Fibroblast of lung (primary cell): ENCODE measurements around the gene YJU2.

Experiments
- EZH2 ChIP-seq: IDR thresholded peaks from 2 replicates; pipeline ENCODE4 v1.5.1; 2012; ENCODE audit warnings: low read length, control low read depth, mild to moderate bottlenecking; ENCODE audit errors: missing control alignments
- TF ChIP-seq, protein P1 (sequence below), 2 donors: IDR thresholded peaks in 1 of 2; conservative IDR thresholded peaks in 1 of 2; 1 replicate in 1 of 2; 2 replicates in 1 of 2; pipeline ENCODE4 v1.5.1; 2011 to 2012; ENCODE audit warnings: low read length in 2 of 2, control low read depth in 1 of 2, inconsistent platforms in 1 of 2, low read depth in 1 of 2, mild to moderate bottlenecking in 1 of 2

DNA sequence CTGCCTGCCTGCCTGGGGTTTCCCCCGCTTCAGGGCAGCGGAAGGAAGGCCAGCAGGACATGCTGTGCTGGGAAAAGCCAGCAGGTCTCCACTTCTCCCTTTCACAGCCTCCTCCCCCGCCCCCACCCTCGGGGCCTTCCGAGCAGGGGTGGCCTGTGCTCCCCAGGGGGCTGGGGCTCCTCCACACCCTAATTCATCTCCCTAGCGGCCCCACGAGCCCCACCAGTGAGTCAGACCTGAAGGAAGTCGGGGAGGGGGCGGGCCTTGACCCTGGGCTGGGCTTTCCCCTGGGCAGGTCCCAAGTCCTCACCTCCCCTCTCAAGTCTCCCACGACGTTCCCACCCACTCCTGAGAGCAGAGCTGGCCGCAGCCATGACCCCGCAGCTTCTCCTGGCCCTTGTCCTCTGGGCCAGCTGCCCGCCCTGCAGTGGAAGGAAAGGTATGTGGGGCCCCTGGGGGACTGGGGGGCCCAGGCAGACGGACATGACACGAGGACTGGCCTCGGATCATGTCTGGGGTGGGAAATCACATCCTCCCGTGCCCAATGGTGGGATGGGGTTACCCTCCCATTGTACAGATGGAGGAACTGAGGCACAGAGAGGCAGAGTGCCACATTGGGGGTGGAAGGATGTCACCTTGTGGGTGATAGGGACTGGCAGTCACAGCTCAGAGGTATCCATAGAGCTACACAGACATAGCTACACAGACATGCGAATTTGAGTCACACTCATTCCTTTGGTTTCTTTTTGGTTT lies 17.5 kb upstream of the YJU2 start, which contains the start of gene EBI3:
- TF ChIP-seq, protein P1, sequence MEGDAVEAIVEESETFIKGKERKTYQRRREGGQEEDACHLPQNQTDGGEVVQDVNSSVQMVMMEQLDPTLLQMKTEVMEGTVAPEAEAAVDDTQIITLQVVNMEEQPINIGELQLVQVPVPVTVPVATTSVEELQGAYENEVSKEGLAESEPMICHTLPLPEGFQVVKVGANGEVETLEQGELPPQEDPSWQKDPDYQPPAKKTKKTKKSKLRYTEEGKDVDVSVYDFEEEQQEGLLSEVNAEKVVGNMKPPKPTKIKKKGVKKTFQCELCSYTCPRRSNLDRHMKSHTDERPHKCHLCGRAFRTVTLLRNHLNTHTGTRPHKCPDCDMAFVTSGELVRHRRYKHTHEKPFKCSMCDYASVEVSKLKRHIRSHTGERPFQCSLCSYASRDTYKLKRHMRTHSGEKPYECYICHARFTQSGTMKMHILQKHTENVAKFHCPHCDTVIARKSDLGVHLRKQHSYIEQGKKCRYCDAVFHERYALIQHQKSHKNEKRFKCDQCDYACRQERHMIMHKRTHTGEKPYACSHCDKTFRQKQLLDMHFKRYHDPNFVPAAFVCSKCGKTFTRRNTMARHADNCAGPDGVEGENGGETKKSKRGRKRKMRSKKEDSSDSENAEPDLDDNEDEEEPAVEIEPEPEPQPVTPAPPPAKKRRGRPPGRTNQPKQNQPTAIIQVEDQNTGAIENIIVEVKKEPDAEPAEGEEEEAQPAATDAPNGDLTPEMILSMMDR (conservative IDR thresholded peaks at IDR 0.05 in 1 of 2, IDR thresholded peaks at IDR 0.05 in 1 of 2; ENCODE audit: low read depth in 1 of 2, low read length in 2 of 2): no peak
- no peak for TF ChIP-seq EZH2
